ENCODE results near the gene FBXO8.

- TF ChIP-seq CTCF (IDR thresholded peaks at IDR 0.05) (no peak), POLR2A (IDR thresholded peaks at IDR 0.05) (no peak)
Measured at GRCh38 chr4:174324236-174324635, 40.8 kb upstream of the FBXO8 start.

Data from uterus (tissue), 2 donors.